Stomach (tissue), 9 donors: ENCODE measurements around the gene HOMER3. TPM values are rescaled to one million over a fixed set of nuclear protein-coding genes. Genes with fewer than 3 reads are reported as not detected.
"Not testable (repeated sequence)": the region's sequence is repeated elsewhere in the genome, so short reads cannot be mapped to it uniquely, and the experiment has no call there.

Experiments
- DNase-seq, 2 donors: peaks; one replicate each; pipeline versions ENCODE4 v3.0.0 to v3.0.0-alpha.2; 2013 to 2019
- H3K27ac ChIP-seq, 5 donors: fragments of 200-600 bp in 4 of 5; sonication (generic) in 4 of 5; one replicate each; pipeline ENCODE4 v1.5.1; 2013 to 2019; ENCODE audit warnings: mild to moderate bottlenecking in 1 of 5, moderate library complexity in 1 of 5
- H3K27me3 ChIP-seq, 3 donors: fragments of 200-600 bp; sonication (generic); one replicate each; pipeline ENCODE4 v1.5.1; 2017 to 2019; ENCODE audit warnings: mixed run types in 1 of 3
- H3K36me3 ChIP-seq, 4 donors: fragments of 200-600 bp; sonication (generic); 1 replicate in 3 of 4; 2 replicates in 1 of 4; pipeline ENCODE4 v1.5.1; 2016 to 2019
- H3K4me1 ChIP-seq, 4 donors: fragments of 200-600 bp; sonication (generic); one replicate each; pipeline ENCODE4 v1.5.1; 2016 to 2019
- H3K4me3 ChIP-seq, 4 donors: fragments of 200-600 bp; sonication (generic) in 3 of 4; one replicate each; pipeline ENCODE4 v1.5.1; 2016 to 2019; ENCODE audit warnings: mild to moderate bottlenecking in 1 of 4
- H3K9me3 ChIP-seq, 4 donors: fragments of 200-600 bp; sonication (generic); one replicate each; pipeline ENCODE4 v1.5.1; 2016 to 2019
- EP300 ChIP-seq: sonication (generic); formaldehyde crosslinking; IDR thresholded peaks from one replicate; pipeline ENCODE4 v1.6.1; 2017; ENCODE audit warnings: antibody characterized with exemption
- POLR2A ChIP-seq, 4 donors: fragments of 450-650 bp; IDR thresholded peaks; one replicate each; pipeline ENCODE4 v1.6.1; 2016; ENCODE audit warnings: antibody characterized with exemption in 4 of 4, control low read depth in 2 of 4, mild to moderate bottlenecking in 1 of 4, moderate library complexity in 1 of 4
- POLR2AphosphoS5 ChIP-seq, 3 donors: sonication (generic); formaldehyde crosslinking; IDR thresholded peaks; one replicate each; pipeline ENCODE4 v1.6.1; 2016; ENCODE audit warnings: antibody characterized with exemption in 3 of 3
- WGBS, 5 donors: extraction: QIAGEN DNeasy Blood & Tissue Kit in 3 of 5; methylation state at CpG; one replicate each; pipeline versions ENCODE4 v1.1.5 to v1.1.7; 2013 to 2018; 5-methylcytosine and 5-hydroxymethylcytosine counted together
- intact Hi-C: fragments of 100-400 bp; cut with DNase I; formaldehyde crosslinking; loops from one replicate; pipeline ENCODE4 v1.15.1; 2023; ENCODE audit warnings: low total_unique reads
- polyA plus RNA-seq, 3 donors: library from polyadenylated mRNA; stranded (reverse); fragments of 200-250 nt; gene quantifications; one replicate each; pipeline ENCODE4 v1.2.3, GENCODE V29; 2013
- total RNA-seq, 5 donors: library from RNA; depleted of rRNA; stranded (reverse); fragments of >200 nt; gene quantifications; one replicate each; pipeline versions ENCODE4 v1.1.0 to v1.2.3, GENCODE V29; 2014 to 2016
- TF ChIP-seq, protein P1 (sequence below), 7 experiments: fragments of 450-650 bp in 4 of 7; fragments of 200-600 bp in 3 of 7; sonication (generic) in 3 of 7; IDR thresholded peaks; one replicate each; pipeline ENCODE4 v1.5.1; 2016 to 2019; ENCODE audit warnings: antibody characterized with exemption in 7 of 7, control low read depth in 2 of 7, mild to moderate bottlenecking in 1 of 7
- donor health status: healthy with polysubstance abuse.
- donor health status: Bipolar disorder and iron deficiency.
- donor health status: healthy.

HOMER3 gene
- total and polyA plus RNA-seq, 8 donors, result 5.1 to 74.7 (median 16.8) TPM

DNA sequence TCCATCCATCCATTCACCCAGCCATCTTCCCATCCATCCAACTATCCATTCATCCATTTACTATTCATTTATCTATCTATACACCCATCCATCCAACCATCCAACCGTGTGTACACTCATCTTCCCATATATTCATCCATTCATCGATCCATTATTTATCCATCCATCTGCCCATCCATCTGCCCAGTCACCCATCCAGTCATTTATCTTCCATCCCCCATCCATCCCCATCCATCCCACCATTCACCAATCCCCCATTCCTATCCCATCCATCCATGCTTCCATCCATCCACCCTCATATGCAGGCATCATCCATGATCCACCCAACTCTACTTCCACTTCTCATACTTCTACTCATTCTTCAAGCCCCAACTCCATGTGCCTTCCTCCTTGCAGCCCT is 14.0 kb upstream of the HOMER3 start:
- H3K4me1 ChIP-seq, result no peaks in the 10 kb centered on the region
- 88 to 98% (median 97%) methylated on average over 2 of the region's 2 CpGs for WGBS, 5 donors
- TF ChIP-seq POLR2AphosphoS5 (IDR thresholded peaks at IDR 0.05) (no peak), POLR2A (IDR thresholded peaks at IDR 0.05) (no peak), EP300 (no peak)
- TF ChIP-seq, protein P1, sequence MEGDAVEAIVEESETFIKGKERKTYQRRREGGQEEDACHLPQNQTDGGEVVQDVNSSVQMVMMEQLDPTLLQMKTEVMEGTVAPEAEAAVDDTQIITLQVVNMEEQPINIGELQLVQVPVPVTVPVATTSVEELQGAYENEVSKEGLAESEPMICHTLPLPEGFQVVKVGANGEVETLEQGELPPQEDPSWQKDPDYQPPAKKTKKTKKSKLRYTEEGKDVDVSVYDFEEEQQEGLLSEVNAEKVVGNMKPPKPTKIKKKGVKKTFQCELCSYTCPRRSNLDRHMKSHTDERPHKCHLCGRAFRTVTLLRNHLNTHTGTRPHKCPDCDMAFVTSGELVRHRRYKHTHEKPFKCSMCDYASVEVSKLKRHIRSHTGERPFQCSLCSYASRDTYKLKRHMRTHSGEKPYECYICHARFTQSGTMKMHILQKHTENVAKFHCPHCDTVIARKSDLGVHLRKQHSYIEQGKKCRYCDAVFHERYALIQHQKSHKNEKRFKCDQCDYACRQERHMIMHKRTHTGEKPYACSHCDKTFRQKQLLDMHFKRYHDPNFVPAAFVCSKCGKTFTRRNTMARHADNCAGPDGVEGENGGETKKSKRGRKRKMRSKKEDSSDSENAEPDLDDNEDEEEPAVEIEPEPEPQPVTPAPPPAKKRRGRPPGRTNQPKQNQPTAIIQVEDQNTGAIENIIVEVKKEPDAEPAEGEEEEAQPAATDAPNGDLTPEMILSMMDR (IDR thresholded peaks at IDR 0.05), result no peak
- DNase-seq, result no peak
- no peak overlapping the region for H3K27ac ChIP-seq
- H3K36me3 ChIP-seq, result no peaks in the 10 kb centered on the region
- no peak overlapping the region for H3K4me3 ChIP-seq
- intact Hi-C loops, result no loop called here
- H3K27me3 ChIP-seq, result no peaks in the 10 kb centered on the region
- no peaks in the 10 kb centered on the region for H3K9me3 ChIP-seq

DNA sequence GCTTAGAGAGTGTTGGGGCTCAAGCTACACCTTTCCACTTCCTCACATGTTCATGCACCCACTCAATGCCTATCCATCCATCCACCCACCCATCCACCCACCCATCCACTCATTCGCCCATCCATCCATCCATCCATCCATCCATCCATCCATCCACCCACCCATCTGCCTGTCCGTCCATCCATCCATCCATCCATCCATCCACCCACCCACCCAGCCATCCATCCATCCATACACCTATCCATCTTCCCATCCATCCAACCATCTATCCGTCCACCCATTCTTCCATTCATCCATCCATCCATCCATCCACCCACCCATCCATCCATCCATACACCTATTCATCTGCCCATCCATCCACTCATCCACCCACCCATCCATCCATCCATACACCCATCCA is 13.1 kb upstream of the HOMER3 start:
- DNase-seq, result no peak
- TF ChIP-seq, protein P1 (IDR thresholded peaks at IDR 0.05), result no peak
- TF ChIP-seq POLR2AphosphoS5 (IDR thresholded peaks at IDR 0.05), result no peak
- TF ChIP-seq POLR2A (IDR thresholded peaks at IDR 0.05), result no peak
- no peak for TF ChIP-seq EP300
- intact Hi-C loops, result no loop called here
- H3K4me1 ChIP-seq, result no peaks in the 10 kb centered on the region
- no peak overlapping the region for H3K4me3 ChIP-seq
- 80 to 95% (median 84%) methylated on average over 3 of the region's 3 CpGs for WGBS, 5 donors
- H3K27ac ChIP-seq, result no peak overlapping the region
- H3K27me3 ChIP-seq, result no peaks in the 10 kb centered on the region
- no peaks in the 10 kb centered on the region for H3K36me3 ChIP-seq
- H3K9me3 ChIP-seq, result no peaks in the 10 kb centered on the region

DNA sequence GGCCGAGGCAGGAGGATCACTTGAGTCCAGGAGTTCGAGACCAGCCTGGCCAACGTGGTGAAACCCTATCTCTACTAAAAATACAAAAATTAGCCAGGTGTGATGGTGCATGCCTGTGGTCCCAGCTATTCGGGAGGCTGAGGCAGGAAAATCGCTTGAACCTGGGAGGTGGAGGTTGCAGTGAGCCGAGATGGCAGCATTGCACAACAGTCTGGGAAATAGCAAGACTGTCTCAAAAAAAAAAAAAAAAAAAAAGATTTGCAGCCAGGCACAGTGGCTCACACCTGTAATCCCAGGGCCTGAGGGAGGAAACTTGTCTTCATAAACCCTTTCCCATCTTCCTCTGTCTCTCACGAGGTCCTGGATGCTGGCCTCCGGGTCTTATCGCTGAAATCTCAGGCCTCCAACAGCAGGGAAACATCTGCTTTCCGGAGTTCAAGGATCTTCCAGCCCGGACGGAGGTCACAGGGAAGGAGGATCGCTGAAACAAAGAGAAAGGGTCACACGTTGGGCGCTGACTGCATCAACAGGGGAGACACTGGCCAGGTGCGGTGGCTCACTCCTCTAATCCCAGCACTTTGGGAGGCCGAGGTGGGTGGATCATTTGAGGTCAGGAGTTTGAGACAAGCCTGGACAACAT is 11.5 kb upstream of the HOMER3 start:
- H3K9me3 ChIP-seq, H3K4me3 ChIP-seq, H3K4me1 ChIP-seq, H3K36me3 ChIP-seq, DNase-seq, H3K27ac ChIP-seq, H3K27me3 ChIP-seq, intact Hi-C loops: not testable (repeated sequence)
- 53 to 61% (median 58%) methylated on average over 17 of the region's 17 CpGs for WGBS, 5 donors

GRCh38 chr19:18951721-18952281 is 10.8 kb upstream of the HOMER3 start:
- H3K27ac ChIP-seq, result no peak overlapping the region
- 82 to 90% (median 86%) methylated on average over 6 to 7 of the region's 7 CpGs for WGBS, 5 donors
- H3K4me3 ChIP-seq, result no peak overlapping the region
- no peaks in the 10 kb centered on the region for H3K4me1 ChIP-seq
- TF ChIP-seq POLR2A (IDR thresholded peaks at IDR 0.05) (no peak), POLR2AphosphoS5 (IDR thresholded peaks at IDR 0.05) (no peak), EP300 (no peak)
- TF ChIP-seq, protein P1 (IDR thresholded peaks at IDR 0.05), result no peak
- no peaks in the 10 kb centered on the region for H3K27me3 ChIP-seq
- intact Hi-C loops, result no loop called here
- no peak for DNase-seq
- no peaks in the 10 kb centered on the region for H3K36me3 ChIP-seq
- no peaks in the 10 kb centered on the region for H3K9me3 ChIP-seq

DNA sequence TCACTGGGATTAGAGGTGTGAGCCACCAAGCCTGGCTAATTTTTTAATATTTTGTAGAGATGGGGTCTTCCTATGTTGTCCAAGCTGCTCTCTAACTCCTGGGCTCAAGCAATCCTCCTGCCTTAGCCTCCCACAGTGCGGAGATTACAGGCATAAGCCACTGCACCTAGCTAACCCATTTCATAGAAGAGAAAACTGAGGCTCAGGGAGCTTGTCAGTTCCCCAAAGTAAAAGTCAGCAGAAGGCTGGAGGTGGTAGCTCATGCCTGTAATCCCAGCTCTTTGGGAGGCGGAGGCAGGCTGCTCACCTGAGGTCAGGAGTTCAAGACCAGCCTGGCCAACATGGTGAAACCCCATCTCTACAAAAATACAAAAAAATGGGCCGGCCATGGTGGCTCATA is 8.8 kb upstream of the HOMER3 start:
- H3K27ac ChIP-seq, result no peak overlapping the region
- H3K36me3 ChIP-seq, result no peaks in the 10 kb centered on the region
- WGBS, 5 donors, result 88 to 95% (median 89%) methylated on average over 3 of the region's 3 CpGs
- H3K4me1 ChIP-seq, result no peaks in the 10 kb centered on the region
- H3K27me3 ChIP-seq, result no peaks in the 10 kb centered on the region
- intact Hi-C loops, result no loop called here
- TF ChIP-seq POLR2A (IDR thresholded peaks at IDR 0.05) (no peak), POLR2AphosphoS5 (IDR thresholded peaks at IDR 0.05) (no peak), EP300 (no peak)
- H3K9me3 ChIP-seq, result no peaks in the 10 kb centered on the region
- H3K4me3 ChIP-seq, result no peak overlapping the region
- DNase-seq, result no peak
